Dedifferentiated amniotic fluid mesenchymal stem cell (primary cell): ENCODE data around the gene TBC1D22A.

Experiments
- DNase-seq: peaks from one replicate; pipeline ENCODE4 v3.0.0-alpha.2; 2016; ENCODE audit errors: extremely low spot score

TBC1D22A gene

GRCh38 chr22:46994983-46995382 lies 232.5 kb downstream of the TBC1D22A start:
- no peak for DNase-seq

- DNase-seq = no peak
Measured at GRCh38 chr22:46995501-46996360, 233.3 kb downstream of the TBC1D22A start.

- DNase-seq = no peak
Measured at GRCh38 chr22:46996595-46997310, 234.3 kb downstream of the TBC1D22A start.

- DNase-seq = no peak
Measured at GRCh38 chr22:46997311-46997970, 235.0 kb downstream of the TBC1D22A start.

GRCh38 chr22:46998331-46998730 lies 235.9 kb downstream of the TBC1D22A start:
- no peak for DNase-seq

GRCh38 chr22:47000256-47000655 lies 237.8 kb downstream of the TBC1D22A start:
- DNase-seq = no peak

- DNase-seq = no peak
Measured at GRCh38 chr22:47000888-47001287, 238.4 kb downstream of the TBC1D22A start.

- no peak for DNase-seq
Measured at GRCh38 chr22:47001288-47001687, 238.8 kb downstream of the TBC1D22A start.

- DNase-seq = no peak
Measured at GRCh38 chr22:47002692-47003091, 240.2 kb downstream of the TBC1D22A start.

- DNase-seq = no peak
Measured at GRCh38 chr22:47005506-47006408, 243.3 kb downstream of the TBC1D22A start.

- DNase-seq = no peak
Measured at GRCh38 chr22:47006433-47006832, 244.0 kb downstream of the TBC1D22A start.

- DNase-seq = no peak
Measured at GRCh38 chr22:47006869-47007268, 244.4 kb downstream of the TBC1D22A start.

- DNase-seq = no peak
Measured at GRCh38 chr22:47007496-47007895, 245.0 kb downstream of the TBC1D22A start.

GRCh38 chr22:47008208-47008885 lies 245.9 kb downstream of the TBC1D22A start:
- DNase-seq = no peak

GRCh38 chr22:47009304-47010101 lies 247.1 kb downstream of the TBC1D22A start:
- DNase-seq = no peak

GRCh38 chr22:47010211-47010610 lies 247.8 kb downstream of the TBC1D22A start:
- no peak for DNase-seq

- no peak for DNase-seq
Measured at GRCh38 chr22:47011131-47011858, 248.8 kb downstream of the TBC1D22A start.

GRCh38 chr22:47011859-47012258 lies 249.4 kb downstream of the TBC1D22A start:
- DNase-seq = no peak
